HepG2 (cell line): ENCODE data around the gene FRAS1. TPM values are rescaled to one million over a fixed set of nuclear protein-coding genes. Genes with fewer than 3 reads are reported as not detected.
A peak's percentile ranks its signal among the peaks of the same experiment; 100 is the strongest.

Source experiments
- AGO2 ChIP-seq: fragments of 200-400 bp; formaldehyde crosslinking; optimal IDR thresholded peaks from 2 replicates; pipeline ENCODE3; 2017; ENCODE audit warnings: mild to moderate bottlenecking, low read depth, low read length, moderate library complexity
- ATF7-NPFF ChIP-seq: sonication (generic); formaldehyde crosslinking; IDR thresholded peaks from 2 replicates; pipeline ENCODE4 v1.8.1; 2023; ENCODE audit warnings: mild to moderate bottlenecking, low read depth, missing genetic modification reagents, moderate library complexity
- FLYWCH1 ChIP-seq: sonication (generic); formaldehyde crosslinking; IDR thresholded peaks from 2 replicates; pipeline ENCODE4 v1.8.1; 2023; ENCODE audit warnings: mild to moderate bottlenecking, missing genetic modification reagents
- HMGA1 ChIP-seq: sonication (generic); formaldehyde crosslinking; conservative IDR thresholded peaks from 2 replicates; pipeline ENCODE4 v1.4.0; 2020; ENCODE audit warnings: missing genetic modification reagents
- KDM2A ChIP-seq: sonication (generic); formaldehyde crosslinking; IDR thresholded peaks from 2 replicates; pipeline ENCODE4 v1.4.0; 2020; ENCODE audit warnings: low read depth, missing genetic modification reagents, borderline replicate concordance
- KDM5B ChIP-seq: sonication (generic); formaldehyde crosslinking; IDR thresholded peaks from 2 replicates; pipeline ENCODE4 v1.4.0; 2020; ENCODE audit warnings: missing genetic modification reagents, mild to moderate bottlenecking, borderline replicate concordance
- NCOR1 ChIP-seq: fragments of 200-600 bp; sonication (generic); IDR thresholded peaks from 2 replicates; pipeline ENCODE4 v1.7.0; 2017; ENCODE audit warnings: antibody characterized with exemption, low read length, borderline replicate concordance
- NPAS2 ChIP-seq: sonication (generic); formaldehyde crosslinking; IDR thresholded peaks from 2 replicates; pipeline ENCODE4 v1.8.0; 2022; ENCODE audit warnings: mild to moderate bottlenecking, missing genetic modification reagents, borderline replicate concordance
- POGZ ChIP-seq: sonication (generic); formaldehyde crosslinking; IDR thresholded peaks from 2 replicates; pipeline ENCODE4 v1.4.0; 2020; ENCODE audit warnings: mild to moderate bottlenecking, missing genetic modification reagents
- PPARG ChIP-seq: conservative IDR thresholded peaks from 2 replicates; pipeline ENCODE4 v1.6.1; 2016; ENCODE audit warnings: missing biosample characterization, missing genetic modification reagents
- SALL1 ChIP-seq: sonication (generic); formaldehyde crosslinking; IDR thresholded peaks from 2 replicates; pipeline ENCODE4 v1.8.0; 2022; ENCODE audit warnings: mild to moderate bottlenecking, missing genetic modification reagents
- SOX6 ChIP-seq, 2 experiments: fragments of 450-650 bp in 1 of 2; sonication (generic) in 1 of 2; formaldehyde crosslinking in 1 of 2; IDR thresholded peaks; 2 replicates each; pipeline versions ENCODE4 v1.4.0 to v1.6.1; 2017 to 2020; ENCODE audit warnings: antibody characterized with exemption in 1 of 2, mild to moderate bottlenecking in 1 of 2, missing genetic modification reagents in 1 of 2
- ZC3H13 ChIP-seq: sonication (generic); formaldehyde crosslinking; IDR thresholded peaks from 2 replicates; pipeline ENCODE4 v1.8.1; 2023; ENCODE audit warnings: mild to moderate bottlenecking, missing genetic modification reagents, moderate library complexity
- ZNF431 ChIP-seq: sonication (generic); formaldehyde crosslinking; IDR thresholded peaks from 2 replicates; pipeline ENCODE4 v1.9.0; 2022; ENCODE audit warnings: missing genetic modification reagents, low read depth, mild to moderate bottlenecking, borderline replicate concordance
- ZNF543 ChIP-seq: sonication (generic); formaldehyde crosslinking; IDR thresholded peaks from 2 replicates; pipeline ENCODE4 v1.4.0; 2020; ENCODE audit warnings: mild to moderate bottlenecking, missing genetic modification reagents
- ZNF558 ChIP-seq: sonication (generic); formaldehyde crosslinking; IDR thresholded peaks from 2 replicates; pipeline ENCODE4 v1.9.0; 2022; ENCODE audit warnings: mild to moderate bottlenecking, missing genetic modification reagents, borderline replicate concordance
- ZNF615 ChIP-seq: sonication (generic); formaldehyde crosslinking; IDR thresholded peaks from 2 replicates; pipeline ENCODE4 v1.5.0; 2020; ENCODE audit warnings: mild to moderate bottlenecking, missing genetic modification reagents, borderline replicate concordance
- ZNF616 ChIP-seq: sonication (generic); formaldehyde crosslinking; IDR thresholded peaks from 2 replicates; pipeline ENCODE4 v1.5.0; 2020; ENCODE audit warnings: low read depth, mild to moderate bottlenecking, missing genetic modification reagents
- ZNF691 ChIP-seq: sonication (generic); formaldehyde crosslinking; IDR thresholded peaks from 2 replicates; pipeline ENCODE4 v1.4.0; 2020; ENCODE audit warnings: missing genetic modification reagents, low read depth, mild to moderate bottlenecking, borderline replicate concordance
- ZNF879 ChIP-seq: sonication (generic); formaldehyde crosslinking; IDR thresholded peaks from 2 replicates; pipeline ENCODE4 v1.8.1; 2023; ENCODE audit warnings: missing genetic modification reagents
- polyA plus RNA-seq, 8 experiments: library from polyadenylated mRNA; depleted of rRNA in 3 of 8; stranded (reverse) in 7 of 8; unstranded in 1 of 8; fragments of >200 nt; fragmentation: Illumina TruSeq in 4 of 8; extraction: Trizol in 4 of 8; gene quantifications; 2 replicates each; pipeline versions ENCODE4 v1.2.1 to v1.2.3, GENCODE V29; 2011 to 2016; ENCODE audit warnings: low read depth in 4 of 8, missing spikeins in 1 of 8, mixed read lengths in 1 of 8; ENCODE audit not compliant: insufficient read depth in 1 of 8
- total RNA-seq, 5 experiments: library from RNA; depleted of rRNA; stranded (reverse); fragments of >200 nt; fragmentation: Illumina TruSeq; extraction: Trizol; gene quantifications; 2 replicates each; pipeline ENCODE4 v1.2.3, GENCODE V29; 2016; ENCODE audit warnings: low read depth in 1 of 5
- TF ChIP-seq, protein P1 (sequence below): IDR thresholded peaks from 2 replicates; pipeline ENCODE4 v1.6.1; 2016; ENCODE audit warnings: control low read depth
- TF ChIP-seq, protein P2 (sequence below): sonication (generic); formaldehyde crosslinking; IDR thresholded peaks from 2 replicates; pipeline ENCODE4 v1.4.0; 2020; ENCODE audit warnings: missing genetic modification reagents
- TF ChIP-seq, protein P3 (sequence below): sonication (generic); formaldehyde crosslinking; IDR thresholded peaks from 2 replicates; pipeline ENCODE4 v1.4.0; 2020; ENCODE audit warnings: mild to moderate bottlenecking, missing genetic modification reagents
- TF ChIP-seq, protein P4 (sequence below): IDR thresholded peaks from 2 replicates; pipeline ENCODE4 v1.6.1; 2016; ENCODE audit warnings: mild to moderate bottlenecking
- TF ChIP-seq, protein P5 (sequence below): sonication (generic); formaldehyde crosslinking; IDR thresholded peaks from 2 replicates; pipeline ENCODE4 v1.5.0; 2020; ENCODE audit warnings: missing genetic modification reagents

Gene FRAS1
- total and polyA plus RNA-seq, 2 of the 13 experiments (the other 11 are each of a cell fraction or from before 2014, with no cell fraction given), result 22.5 to 31.6 TPM

DNA sequence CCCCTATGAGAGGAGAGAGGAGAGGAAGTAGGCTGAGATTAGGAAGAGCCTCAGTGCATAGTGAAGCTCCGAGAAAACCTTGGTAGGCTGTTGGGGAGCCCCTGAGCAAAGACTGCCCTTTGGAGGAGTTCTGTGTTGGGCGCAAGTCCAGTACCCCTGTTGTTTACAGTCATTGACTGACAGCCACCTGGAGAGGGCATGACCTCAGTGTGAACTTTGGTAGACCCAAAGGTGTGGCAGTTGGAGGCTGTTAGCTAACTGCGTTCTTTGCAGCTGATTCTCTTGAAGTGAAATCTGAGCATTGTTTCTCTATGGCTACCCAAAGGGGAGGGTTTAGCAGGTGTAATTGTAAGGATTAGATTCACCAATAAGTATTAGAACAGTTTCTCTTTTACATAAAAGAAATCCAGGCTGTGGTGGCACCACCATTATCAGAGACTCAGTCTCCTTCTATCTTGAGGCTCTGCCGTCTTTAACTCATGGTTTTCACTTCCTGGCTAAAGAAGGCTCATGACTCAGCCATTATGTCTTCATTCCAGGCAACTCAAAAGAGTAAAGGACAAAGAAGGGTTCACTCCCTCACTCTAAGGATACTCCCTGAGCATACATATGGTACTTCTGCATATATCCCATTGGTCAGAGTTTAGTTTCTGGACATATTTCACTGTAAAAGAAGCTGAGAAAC, 527.9 kb downstream of the FRAS1 start (continued):
- no peak for TF ChIP-seq ZNF558 (CRISPR knock-in tag)
- TF ChIP-seq NCOR1, result no peak
- no peak for TF ChIP-seq KDM2A (CRISPR knock-in tag)
- TF ChIP-seq ATF7-NPFF (CRISPR knock-in tag), result no peak
- TF ChIP-seq, protein P1, sequence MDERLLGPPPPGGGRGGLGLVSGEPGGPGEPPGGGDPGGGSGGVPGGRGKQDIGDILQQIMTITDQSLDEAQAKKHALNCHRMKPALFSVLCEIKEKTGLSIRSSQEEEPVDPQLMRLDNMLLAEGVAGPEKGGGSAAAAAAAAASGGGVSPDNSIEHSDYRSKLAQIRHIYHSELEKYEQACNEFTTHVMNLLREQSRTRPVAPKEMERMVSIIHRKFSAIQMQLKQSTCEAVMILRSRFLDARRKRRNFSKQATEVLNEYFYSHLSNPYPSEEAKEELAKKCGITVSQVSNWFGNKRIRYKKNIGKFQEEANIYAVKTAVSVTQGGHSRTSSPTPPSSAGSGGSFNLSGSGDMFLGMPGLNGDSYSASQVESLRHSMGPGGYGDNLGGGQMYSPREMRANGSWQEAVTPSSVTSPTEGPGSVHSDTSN (CRISPR knock-in tag), result peak; percentile 82
- TF ChIP-seq ZNF615 (CRISPR knock-in tag), result no peak
- TF ChIP-seq NPAS2 (CRISPR knock-in tag), result no peak
- TF ChIP-seq FLYWCH1 (CRISPR knock-in tag), result no peak
- TF ChIP-seq, protein P2, sequence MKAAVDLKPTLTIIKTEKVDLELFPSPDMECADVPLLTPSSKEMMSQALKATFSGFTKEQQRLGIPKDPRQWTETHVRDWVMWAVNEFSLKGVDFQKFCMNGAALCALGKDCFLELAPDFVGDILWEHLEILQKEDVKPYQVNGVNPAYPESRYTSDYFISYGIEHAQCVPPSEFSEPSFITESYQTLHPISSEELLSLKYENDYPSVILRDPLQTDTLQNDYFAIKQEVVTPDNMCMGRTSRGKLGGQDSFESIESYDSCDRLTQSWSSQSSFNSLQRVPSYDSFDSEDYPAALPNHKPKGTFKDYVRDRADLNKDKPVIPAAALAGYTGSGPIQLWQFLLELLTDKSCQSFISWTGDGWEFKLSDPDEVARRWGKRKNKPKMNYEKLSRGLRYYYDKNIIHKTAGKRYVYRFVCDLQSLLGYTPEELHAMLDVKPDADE, result no peak
- TF ChIP-seq ZC3H13 (CRISPR knock-in tag), result no peak
- TF ChIP-seq ZNF431 (CRISPR knock-in tag), result no peak
- TF ChIP-seq, protein P3, sequence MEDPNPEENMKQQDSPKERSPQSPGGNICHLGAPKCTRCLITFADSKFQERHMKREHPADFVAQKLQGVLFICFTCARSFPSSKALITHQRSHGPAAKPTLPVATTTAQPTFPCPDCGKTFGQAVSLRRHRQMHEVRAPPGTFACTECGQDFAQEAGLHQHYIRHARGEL (CRISPR knock-in tag), result no peak
- TF ChIP-seq AGO2, result no peak
- TF ChIP-seq HMGA1 (CRISPR knock-in tag), result no peak
- no peak for TF ChIP-seq ZNF543 (CRISPR knock-in tag)
- TF ChIP-seq KDM5B (CRISPR knock-in tag), result no peak
- TF ChIP-seq, protein P4, sequence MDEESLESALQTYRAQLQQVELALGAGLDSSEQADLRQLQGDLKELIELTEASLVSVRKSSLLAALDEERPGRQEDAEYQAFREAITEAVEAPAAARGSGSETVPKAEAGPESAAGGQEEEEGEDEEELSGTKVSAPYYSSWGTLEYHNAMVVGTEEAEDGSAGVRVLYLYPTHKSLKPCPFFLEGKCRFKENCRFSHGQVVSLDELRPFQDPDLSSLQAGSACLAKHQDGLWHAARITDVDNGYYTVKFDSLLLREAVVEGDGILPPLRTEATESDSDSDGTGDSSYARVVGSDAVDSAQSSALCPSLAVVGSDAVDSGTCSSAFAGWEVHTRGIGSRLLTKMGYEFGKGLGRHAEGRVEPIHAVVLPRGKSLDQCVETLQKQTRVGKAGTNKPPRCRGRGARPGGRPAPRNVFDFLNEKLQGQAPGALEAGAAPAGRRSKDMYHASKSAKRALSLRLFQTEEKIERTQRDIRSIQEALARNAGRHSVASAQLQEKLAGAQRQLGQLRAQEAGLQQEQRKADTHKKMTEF, result no peak
- peak; percentile 26; the same call in 1 of the 2 replicates for TF ChIP-seq SALL1
- peak; percentile 46; the same call in 1 of the 2 replicates for TF ChIP-seq POGZ (CRISPR knock-in tag)
- TF ChIP-seq ZNF691, result no peak
- no peak for TF ChIP-seq ZNF879 (CRISPR knock-in tag)
- TF ChIP-seq SOX6 (IDR thresholded peaks at IDR 0.05), result no peak
- TF ChIP-seq SOX6 (CRISPR knock-in tag; IDR thresholded peaks at IDR 0.05), result no peak; the same call in 1 of the 2 replicates
- TF ChIP-seq PPARG (CRISPR knock-in tag), result no peak
- TF ChIP-seq, protein P5, sequence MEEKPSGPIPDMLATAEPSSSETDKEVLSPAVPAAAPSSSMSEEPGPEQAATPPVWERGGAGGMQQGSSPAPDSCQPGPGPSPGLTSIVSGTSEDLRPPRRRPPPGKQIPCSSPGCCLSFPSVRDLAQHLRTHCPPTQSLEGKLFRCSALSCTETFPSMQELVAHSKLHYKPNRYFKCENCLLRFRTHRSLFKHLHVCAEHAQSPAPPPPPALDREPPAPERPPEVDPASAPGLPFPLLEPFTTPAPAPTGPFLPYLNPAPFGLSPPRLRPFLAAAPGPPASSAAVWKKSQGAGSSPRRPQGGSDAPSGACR (CRISPR knock-in tag), result no peak
- no peak for TF ChIP-seq ZNF616 (CRISPR knock-in tag)
